Esophagus muscularis mucosa (tissue), 3 donors: Measurements from ENCODE around the gene MAPK8IP2.

Source experiments
- POLR2A ChIP-seq: fragments of 450-650 bp; IDR thresholded peaks from one replicate; pipeline ENCODE4 v1.6.1; 2017; ENCODE audit warnings: antibody characterized with exemption, moderate library complexity, mild to moderate bottlenecking, low read depth
- POLR2AphosphoS5 ChIP-seq, 2 donors: sonication (generic); formaldehyde crosslinking; IDR thresholded peaks; one replicate each; pipeline ENCODE4 v1.6.1; 2017; ENCODE audit warnings: antibody characterized with exemption in 2 of 2
- TF ChIP-seq, protein P1 (sequence below), 3 experiments: fragments of 200-600 bp in 2 of 3; fragments of 450-650 bp in 1 of 3; sonication (generic) in 2 of 3; IDR thresholded peaks; one replicate each; pipeline ENCODE4 v1.5.1; 2017 to 2019; ENCODE audit warnings: antibody characterized with exemption in 3 of 3, mild to moderate bottlenecking in 2 of 3, moderate library complexity in 1 of 3

DNA sequence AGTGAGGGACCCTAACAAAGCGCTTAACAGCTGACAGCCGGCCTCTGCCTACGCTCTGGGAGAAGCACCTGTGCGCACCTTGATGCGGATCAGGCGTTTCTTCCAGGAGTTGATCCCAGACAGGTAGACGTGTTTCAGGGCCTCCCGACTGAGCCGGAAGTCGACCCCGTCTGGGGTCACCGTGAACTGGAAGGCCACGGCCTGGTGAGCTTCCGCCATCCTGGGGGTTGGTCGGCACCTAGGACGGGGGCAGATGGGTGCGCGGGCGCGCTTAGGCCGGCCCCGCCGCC lies 23.0 kb upstream of the MAPK8IP2 start:
- TF ChIP-seq, protein P1, sequence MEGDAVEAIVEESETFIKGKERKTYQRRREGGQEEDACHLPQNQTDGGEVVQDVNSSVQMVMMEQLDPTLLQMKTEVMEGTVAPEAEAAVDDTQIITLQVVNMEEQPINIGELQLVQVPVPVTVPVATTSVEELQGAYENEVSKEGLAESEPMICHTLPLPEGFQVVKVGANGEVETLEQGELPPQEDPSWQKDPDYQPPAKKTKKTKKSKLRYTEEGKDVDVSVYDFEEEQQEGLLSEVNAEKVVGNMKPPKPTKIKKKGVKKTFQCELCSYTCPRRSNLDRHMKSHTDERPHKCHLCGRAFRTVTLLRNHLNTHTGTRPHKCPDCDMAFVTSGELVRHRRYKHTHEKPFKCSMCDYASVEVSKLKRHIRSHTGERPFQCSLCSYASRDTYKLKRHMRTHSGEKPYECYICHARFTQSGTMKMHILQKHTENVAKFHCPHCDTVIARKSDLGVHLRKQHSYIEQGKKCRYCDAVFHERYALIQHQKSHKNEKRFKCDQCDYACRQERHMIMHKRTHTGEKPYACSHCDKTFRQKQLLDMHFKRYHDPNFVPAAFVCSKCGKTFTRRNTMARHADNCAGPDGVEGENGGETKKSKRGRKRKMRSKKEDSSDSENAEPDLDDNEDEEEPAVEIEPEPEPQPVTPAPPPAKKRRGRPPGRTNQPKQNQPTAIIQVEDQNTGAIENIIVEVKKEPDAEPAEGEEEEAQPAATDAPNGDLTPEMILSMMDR (IDR thresholded peaks at IDR 0.05), result no peak
- TF ChIP-seq POLR2AphosphoS5 (IDR thresholded peaks at IDR 0.05) (no peak), POLR2A (no peak)
